ENCODE results near the gene SGSM2. TPM values are rescaled to one million over a fixed set of nuclear protein-coding genes. Genes with fewer than 3 reads are reported as not detected.
A peak's percentile ranks its signal among the peaks of the same experiment; 100 is the strongest.

Gene SGSM2
- total and polyA plus RNA-seq, 2 of the 13 experiments (the other 11 are each of a cell fraction or from before 2014, with no cell fraction given) = 30.4 to 51.3 TPM

- TF ChIP-seq ZNF407 (CRISPR knock-in tag; IDR thresholded peaks at IDR 0.05; ENCODE audit: not compliant biosample characterization) (peak; percentile 61), HNRNPK (IDR thresholded peaks at IDR 0.05; ENCODE audit: low read depth, low read length, poor library complexity, severe bottlenecking) (no peak), ZBTB43 (CRISPR knock-in tag; conservative IDR thresholded peaks at IDR 0.05) (peak; percentile 64; the same call in 1 of the 2 replicates), ZNF543 (CRISPR knock-in tag; IDR thresholded peaks at IDR 0.05) (peak; percentile 80), KDM6A (CRISPR knock-in tag; IDR thresholded peaks at IDR 0.05; ENCODE audit: low read depth) (no peak), DMTF1 (CRISPR knock-in tag; IDR thresholded peaks at IDR 0.05) (no peak), ZNF724P (CRISPR knock-in tag; IDR thresholded peaks at IDR 0.05; ENCODE audit: borderline replicate concordance) (no peak), GMEB1 (CRISPR knock-in tag; IDR thresholded peaks at IDR 0.05; ENCODE audit: borderline replicate concordance) (peak; percentile 92), SRSF9 (IDR thresholded peaks at IDR 0.05; ENCODE audit: borderline replicate concordance, insufficient read depth, low read depth, low read length, poor library complexity, severe bottlenecking) (no peak), GATA4 (IDR thresholded peaks at IDR 0.05; ENCODE audit: borderline replicate concordance, low read depth) (peak; percentile 71; the same call in 1 of the 2 replicates), IRF9 (CRISPR knock-in tag; IDR thresholded peaks at IDR 0.05; ENCODE audit: borderline replicate concordance) (0 out of 2 replicates have a peak, but pooled peaks have one; percentile 66), ZNF766 (CRISPR knock-in tag; IDR thresholded peaks at IDR 0.05; ENCODE audit: borderline replicate concordance) (no peak; the same call in 1 of the 2 replicates)
Measured at GRCh38 chr17:2336215-2336851, 968 bp upstream of the SGSM2 start, which contains the start of gene TSR1 (continued).

All from HepG2 (cell line).